ENCODE measurements around the gene SEPTIN10. TPM values are rescaled to one million over a fixed set of nuclear protein-coding genes. Genes with fewer than 3 reads are reported as not detected.

Gene SEPTIN10
- total RNA-seq, 1 experiment from 2014 or later: 113 TPM

- no peak for TF ChIP-seq CTCF (IDR thresholded peaks at IDR 0.05 in 2 of 3, conservative IDR thresholded peaks at IDR 0.05 in 1 of 3; ENCODE audit: borderline replicate concordance in 1 of 3, insufficient read depth in 1 of 3, low read depth in 2 of 3, low read length in 2 of 3)
- peak; percentile 57; the same call in 1 of the 2 replicates for TF ChIP-seq ATF3 (IDR thresholded peaks at IDR 0.05)
- TF ChIP-seq JUND (IDR thresholded peaks at IDR 0.05): peak; percentile 57
- peak; percentile 39; the same call in 1 of the 2 replicates for TF ChIP-seq SIN3A (IDR thresholded peaks at IDR 0.05; ENCODE audit: low read depth)
- TF ChIP-seq SRF (IDR thresholded peaks at IDR 0.05; ENCODE audit: low read depth): no peak
- no peak for TF ChIP-seq REST (IDR thresholded peaks at IDR 0.05; ENCODE audit: low read depth)
- TF ChIP-seq TCF7L2 (IDR thresholded peaks at IDR 0.05; ENCODE audit: borderline replicate concordance, extremely low read depth, insufficient read depth, insufficient read length): no peak
- no peak for TF ChIP-seq POLR2A (IDR thresholded peaks at IDR 0.05; ENCODE audit: borderline replicate concordance, extremely low read depth, insufficient read depth, insufficient read length)
- TF ChIP-seq YY1 (IDR thresholded peaks at IDR 0.05; ENCODE audit: extremely low read depth, insufficient replicate concordance, low read depth, low read length): no peak
- no peak for TF ChIP-seq ZNF274 (IDR thresholded peaks at IDR 0.05; ENCODE audit: low read depth, low read length)
- TF ChIP-seq FOSL1 (IDR thresholded peaks at IDR 0.05; ENCODE audit: low read depth): peak; percentile 57; the same call in 1 of the 2 replicates
Measured at GRCh38 chr2:109604597-109604996, 9.2 kb downstream of the SEPTIN10 start (continued).
